Stimulated activated naive CD8-positive, alpha-beta T cell treated with anti-CD3 and anti-CD28 coated beads, Interleukin-15, Interleukin-2, amounts not matched to agents 100 U/mL and 50 U/mL, for 24 hours (primary cell): ENCODE results near the gene NR2C2.
"Not testable (repeated sequence)": the region's sequence is repeated elsewhere in the genome, so short reads cannot be mapped to it uniquely, and the experiment has no call there.

Experiments
- ATAC-seq: fragments of 150-1000 bp; cut with Tn5 transposase; one replicate; pipeline ENCODE4 v1.10.0; 2021
- DNase-seq: peaks from one replicate; pipeline ENCODE4 v3.0.0; 2021

The NR2C2 gene

DNA sequence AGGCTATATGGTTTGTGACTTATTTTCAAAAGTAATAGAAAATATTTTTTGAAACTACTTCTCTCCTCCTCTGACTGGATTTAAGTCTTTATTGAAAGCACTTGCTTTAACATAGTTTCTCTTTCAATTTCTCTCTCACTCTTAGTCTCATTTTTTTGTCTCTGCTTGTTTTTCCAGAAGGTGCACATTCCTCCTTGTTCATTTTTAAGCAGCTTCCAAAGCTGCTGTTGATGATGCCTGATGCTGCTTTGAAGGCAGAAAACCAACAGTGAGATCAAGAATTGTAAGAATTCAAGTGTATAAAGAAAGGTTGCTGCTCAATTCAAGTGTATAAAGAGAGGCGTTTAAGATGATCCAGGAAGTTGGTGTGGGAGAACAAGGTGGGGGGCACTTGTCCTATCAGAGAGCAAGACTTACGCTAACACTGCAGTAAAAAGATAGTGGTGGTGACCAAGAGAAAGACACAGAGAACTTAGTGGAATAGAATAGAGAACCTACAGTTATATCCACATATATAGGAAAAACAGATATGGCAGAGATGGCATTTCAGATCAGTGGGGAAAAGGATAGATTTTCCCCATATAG is 12.1 kb downstream of the NR2C2 start:
- peak; percentile 43 for ATAC-seq
- no peak for DNase-seq

DNA sequence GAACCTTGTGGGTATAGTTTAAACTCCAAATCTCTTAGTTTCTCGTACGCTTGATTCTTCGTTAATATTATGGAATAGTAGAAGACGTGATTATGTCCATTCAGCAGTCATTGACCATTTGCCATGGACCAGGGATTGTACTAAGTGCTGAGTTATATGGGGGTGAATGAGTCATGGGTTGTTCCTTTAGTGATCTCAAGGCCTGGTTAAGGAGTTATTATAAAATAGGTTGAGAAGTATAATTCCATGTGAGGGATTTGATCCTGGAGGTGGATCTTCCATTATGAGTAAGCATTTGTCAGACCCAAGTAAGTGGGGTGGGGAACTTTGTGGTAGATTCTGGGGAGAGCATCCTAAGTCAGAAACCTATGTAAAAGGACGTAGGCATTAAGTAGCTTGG is 15.4 kb downstream of the NR2C2 start:
- ATAC-seq: no peak
- no peak for DNase-seq

DNA sequence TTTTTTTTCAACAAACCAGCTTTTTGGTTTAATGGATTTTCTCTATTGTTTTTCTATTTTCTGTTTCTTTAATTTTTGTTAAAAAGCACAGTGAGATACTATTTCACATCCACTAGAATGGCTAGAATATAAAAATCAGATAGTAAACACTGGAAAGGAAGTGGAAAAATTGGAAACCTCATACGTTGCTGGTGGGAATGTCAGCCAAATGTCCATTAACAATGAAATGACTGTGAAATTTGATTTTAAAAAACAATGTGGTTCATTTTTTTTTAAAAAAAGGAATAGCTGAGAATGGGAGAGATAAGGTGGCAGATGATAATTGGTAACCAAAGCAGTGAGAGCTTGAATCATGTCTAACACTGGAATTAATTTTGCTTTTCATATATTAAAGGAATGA is 19.9 kb downstream of the NR2C2 start:
- DNase-seq (no peak), ATAC-seq (no peak)

DNA sequence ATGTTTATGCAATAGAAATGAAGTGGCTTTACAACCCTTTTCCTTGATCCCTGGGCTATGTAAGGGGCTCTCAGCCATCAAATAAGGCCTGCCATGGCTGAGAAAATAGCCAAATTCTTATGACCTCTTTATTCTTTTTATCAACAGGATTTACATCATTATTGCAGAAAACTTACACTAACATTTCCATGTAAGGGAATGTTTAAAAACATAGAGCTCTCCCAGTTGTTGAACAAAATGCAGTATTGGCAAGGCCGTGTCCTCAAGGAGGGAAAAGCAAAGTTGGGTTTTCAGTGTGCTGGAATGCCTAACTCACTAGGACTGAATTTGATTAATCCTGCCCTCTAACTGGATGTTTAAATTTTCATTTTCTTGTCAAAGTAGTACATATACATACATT is 22.3 kb downstream of the NR2C2 start:
- DNase-seq (no peak), ATAC-seq (no peak)

DNA sequence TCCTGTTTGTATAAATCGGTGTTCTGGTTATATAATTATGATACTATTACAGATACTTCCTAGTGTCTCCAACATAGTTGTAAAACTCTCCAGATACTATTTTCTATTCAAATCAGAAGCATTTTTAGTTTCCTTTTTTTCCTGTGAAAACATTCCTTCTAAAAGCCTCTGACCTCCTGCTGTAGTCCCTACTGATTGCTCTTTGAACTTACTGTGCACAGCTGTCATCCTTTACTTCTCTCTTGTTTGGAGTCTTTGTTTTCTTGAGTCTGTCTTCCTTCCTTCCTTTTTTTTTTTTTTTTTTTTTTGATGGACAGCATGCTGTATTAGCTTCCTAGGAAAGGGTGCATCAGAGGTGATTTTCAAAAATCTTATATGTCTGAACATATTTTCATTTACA is 28.9 kb downstream of the NR2C2 start:
- DNase-seq: no peak
- ATAC-seq: no peak

DNA sequence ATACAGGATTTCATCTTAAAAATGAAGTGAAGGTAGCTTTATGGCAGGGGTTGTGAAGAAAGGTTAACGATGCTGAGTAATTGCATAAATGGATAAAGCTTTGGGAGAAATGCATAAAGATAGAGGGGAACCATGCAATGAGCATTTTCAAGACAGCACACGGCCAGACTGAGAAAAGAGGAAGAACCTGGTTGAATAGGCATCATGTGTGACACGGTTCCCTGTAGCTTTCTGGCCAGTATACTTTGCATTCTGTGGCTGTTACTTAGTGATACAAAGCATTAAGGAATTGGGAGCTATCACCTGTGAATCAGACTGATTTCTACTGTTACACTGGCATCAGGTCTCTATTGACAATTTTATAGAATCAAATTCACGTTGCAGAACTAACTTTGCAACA is 33.3 kb downstream of the NR2C2 start:
- no peak for ATAC-seq
- DNase-seq: no peak

DNA sequence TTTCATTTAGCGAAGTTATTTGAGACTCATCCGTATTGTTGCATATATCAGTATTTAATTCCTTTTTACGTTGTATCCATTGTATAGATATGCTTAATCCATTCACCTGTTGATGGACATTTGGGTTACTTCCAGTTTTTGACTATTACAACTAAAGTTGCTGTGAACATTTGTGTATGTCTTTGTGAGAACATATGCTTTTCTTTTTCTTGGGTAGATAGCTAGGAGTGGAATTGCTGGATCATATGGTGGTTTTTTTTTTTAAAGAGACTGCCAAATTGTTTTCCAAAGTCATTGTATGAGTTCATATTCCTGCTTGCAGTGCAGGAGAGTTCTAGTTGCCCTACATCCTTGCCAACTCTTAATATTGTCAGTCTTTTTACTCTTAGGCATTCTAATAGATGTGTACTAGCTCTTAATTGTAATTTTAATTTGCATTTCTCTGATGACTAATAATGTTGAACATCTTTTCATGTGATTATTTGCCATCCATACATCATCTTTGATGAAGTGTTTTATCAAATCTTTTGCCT is 37.3 kb downstream of the NR2C2 start:
- no peak for DNase-seq
- ATAC-seq: no peak

DNA sequence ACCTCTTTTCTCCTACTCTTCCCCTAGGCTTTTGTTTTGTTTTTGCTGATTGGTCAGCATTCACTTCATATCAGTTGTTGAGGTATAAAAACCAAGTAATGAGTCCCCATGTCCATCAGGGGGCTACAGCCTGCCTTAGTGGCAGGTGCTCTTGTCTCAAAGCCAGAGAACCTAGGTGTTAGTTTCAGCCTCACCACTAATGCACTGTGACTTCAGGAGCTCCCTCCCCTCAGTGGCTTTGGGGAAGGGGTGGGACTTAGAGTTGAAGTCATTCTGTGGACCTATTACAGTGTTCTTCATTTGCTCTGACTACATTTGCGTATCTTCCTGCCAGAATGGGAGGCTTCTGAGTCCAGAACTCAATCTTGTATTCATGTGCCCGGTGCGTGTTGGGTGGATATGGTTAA is 41.6 kb downstream of the NR2C2 start:
- DNase-seq: peak; percentile 39
- peak; percentile 99 for ATAC-seq

DNA sequence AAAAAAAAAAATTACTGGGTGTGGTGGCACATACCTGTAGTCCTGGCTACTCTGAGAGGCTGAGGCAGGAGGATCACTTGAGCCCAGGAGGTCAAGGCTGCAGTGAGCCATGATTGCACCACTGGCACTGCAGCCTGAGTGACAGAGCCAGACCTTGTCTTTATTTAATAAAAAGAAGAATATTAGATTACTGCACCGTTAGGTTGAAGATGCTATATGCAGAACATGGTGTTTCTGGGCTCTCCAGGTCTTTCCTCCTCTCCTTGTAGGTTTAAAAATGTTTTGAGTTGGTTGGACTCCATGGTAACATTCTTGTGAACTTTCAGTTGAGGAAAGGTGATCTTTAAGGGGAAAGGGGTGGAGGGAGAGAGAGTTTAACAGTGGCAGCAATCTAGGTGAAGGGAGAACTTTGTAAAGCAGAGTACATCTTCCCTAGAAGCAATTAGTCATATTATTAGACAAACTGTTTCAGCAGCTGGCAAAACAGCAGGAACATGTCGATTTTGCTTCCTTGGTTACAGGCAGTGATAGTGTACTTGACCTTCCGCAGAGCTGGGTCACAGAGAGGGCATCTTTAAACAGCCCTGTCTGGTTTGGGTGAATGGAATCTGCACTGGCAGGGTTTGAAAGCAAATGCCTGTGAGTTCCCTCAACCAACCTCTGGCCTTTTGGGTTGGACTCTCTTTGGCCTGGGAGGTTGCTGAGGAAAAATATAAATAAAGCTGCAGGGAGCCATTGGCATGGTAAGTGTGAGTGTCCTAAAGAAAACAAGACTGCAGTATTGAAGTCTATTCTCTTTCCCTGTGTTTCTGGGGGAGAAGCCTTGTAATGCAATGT is 42.8 kb downstream of the NR2C2 start:
- no peak for ATAC-seq
- DNase-seq: no peak

DNA sequence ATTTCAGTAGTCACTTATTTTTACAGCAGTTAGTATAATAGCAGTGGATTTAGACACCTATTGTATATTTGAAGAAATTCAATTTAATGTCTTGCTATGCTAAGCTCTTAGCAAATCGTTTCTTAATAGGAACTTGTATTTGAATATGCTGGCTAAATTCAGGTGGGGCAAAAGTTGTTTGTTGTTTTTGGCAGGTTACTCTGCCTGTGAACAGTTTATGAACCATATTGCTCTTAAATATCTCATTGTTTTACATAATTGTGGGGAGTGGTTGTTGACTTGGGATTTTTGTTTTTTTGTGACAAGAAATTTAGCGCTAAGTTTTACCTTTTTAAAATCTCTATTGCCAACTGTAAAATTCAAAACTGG is 43.4 kb downstream of the NR2C2 start:
- DNase-seq: no peak
- ATAC-seq: no peak

DNA sequence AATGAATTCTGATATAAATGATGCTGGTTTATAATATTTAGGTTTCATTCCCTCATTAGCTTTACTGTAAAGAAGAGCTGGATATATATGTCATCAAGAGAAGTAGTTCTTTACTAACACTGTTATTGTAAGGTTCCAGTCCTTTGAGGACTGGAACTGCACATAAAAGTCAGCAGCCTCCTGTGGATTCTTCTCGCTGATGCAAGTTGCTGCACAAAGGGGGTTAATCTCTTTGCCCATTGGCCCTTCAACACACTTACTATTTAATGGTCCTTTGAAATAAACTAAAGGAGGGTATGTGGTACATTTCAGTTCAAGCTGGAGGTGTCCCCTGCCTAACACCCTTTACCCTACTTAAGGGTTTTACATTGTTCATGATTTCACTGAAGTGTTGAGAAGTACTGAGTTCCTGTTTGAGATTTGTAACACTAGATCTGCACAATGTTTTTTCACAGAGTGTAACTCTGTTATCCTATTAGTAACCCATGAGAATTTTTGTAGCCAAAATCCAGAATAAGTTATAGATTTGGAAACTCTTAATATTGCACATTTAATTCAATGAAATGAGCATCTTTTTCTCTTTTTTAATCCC is 43.9 kb downstream of the NR2C2 start:
- ATAC-seq (no peak), DNase-seq (no peak)

DNA sequence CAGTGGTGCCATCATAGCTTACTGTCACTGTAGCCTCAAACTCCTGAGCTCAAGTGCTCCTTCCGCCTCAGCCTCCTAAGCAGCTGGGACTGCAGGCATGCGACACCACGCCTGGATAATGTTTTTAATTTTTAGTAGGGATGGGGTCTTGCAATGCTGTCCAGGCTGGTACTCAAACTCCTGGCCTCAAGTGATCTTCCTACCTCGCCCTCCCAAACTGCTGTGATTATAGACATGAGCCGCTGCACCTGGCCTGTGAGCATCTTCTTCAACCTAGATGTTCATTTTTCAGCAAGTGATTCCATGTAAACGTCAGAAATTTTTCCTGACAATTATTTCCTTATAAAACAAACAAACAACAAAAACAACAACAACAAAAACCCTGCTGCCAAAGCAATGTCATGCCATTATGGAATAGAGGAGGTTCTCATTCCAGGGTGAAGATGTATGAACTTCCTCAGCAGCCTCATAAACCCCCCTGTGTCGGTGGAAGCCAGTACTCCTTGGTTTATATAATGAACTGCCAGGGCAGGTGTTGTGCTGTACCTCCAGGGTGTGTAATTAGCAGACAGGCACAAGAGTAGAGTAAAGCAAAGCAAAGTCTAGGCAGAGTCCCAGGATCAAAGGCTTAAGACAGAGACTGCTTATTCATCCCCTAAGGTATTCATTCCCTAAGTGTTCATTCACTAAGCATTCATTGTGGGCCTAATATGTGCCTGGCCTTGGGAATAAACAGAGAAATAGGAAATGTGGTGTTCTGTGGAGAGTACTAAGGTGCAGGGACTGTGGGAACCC is 44.6 kb downstream of the NR2C2 start:
- no peak for ATAC-seq

DNA sequence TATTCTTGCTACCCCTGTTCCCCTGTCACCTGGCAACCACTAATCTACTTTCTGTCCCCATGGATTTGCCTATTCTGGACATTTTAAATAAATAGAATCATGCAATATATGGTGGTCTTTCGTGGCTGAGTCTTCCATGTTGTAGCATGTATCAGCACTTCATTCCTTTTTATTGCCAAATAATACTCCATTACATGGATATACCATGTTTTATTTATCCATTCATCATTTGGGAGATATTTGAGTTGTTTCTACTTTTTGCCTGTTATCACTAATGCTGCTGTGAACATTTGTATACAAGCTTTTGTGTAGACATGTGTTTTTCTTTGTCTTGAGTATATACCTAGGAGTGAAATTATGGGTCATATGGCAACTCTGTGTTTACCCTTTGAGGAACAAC is 50.6 kb downstream of the NR2C2 start:
- no peak for DNase-seq
- no peak for ATAC-seq

More for the DNA sequence above, 44.6 kb downstream of the NR2C2 start:
- no peak for DNase-seq

DNA sequence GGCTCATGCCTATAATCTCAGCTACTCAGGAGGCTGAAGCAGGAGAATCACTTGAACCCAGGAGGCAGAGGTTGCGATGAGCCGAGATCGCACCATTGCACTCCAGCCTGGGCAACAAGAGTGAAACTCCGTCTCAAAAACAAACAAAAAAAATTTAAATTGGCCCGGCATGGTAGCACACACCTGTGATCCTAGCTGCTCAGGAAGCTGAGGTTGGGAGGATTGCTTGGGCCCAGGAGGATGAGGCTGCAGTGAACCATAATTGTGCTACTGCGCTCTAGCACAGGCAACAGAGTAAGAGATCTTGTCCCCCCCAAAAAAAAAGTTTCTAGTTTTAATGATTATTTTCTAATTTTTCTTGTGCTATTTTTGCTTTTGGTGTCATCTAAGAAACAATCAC is 51.8 kb downstream of the NR2C2 start:
- not testable (repeated sequence) for DNase-seq, ATAC-seq

DNA sequence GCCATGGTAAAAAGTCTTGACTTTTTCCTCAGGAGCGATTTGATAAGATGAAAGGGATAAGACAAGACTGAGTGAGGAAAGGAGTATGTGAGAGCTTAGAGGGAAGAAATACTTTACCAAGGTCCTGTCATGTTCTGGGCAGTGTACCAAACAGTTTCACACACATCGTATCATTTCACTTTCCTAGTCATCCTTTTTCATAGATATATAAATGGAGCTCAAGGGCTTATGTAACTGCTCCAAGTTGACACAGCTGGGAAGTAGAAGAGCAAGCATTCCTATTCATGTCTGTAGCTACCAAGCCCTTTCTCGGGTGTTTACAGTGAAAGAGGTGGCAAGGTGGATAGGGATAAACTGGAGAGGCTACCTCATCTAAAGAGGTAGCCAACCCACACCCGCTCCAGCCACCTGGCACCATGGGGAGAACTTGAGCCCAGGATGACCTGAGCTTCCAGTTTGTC is 60.3 kb downstream of the NR2C2 start:
- ATAC-seq: no peak
- DNase-seq: no peak

DNA sequence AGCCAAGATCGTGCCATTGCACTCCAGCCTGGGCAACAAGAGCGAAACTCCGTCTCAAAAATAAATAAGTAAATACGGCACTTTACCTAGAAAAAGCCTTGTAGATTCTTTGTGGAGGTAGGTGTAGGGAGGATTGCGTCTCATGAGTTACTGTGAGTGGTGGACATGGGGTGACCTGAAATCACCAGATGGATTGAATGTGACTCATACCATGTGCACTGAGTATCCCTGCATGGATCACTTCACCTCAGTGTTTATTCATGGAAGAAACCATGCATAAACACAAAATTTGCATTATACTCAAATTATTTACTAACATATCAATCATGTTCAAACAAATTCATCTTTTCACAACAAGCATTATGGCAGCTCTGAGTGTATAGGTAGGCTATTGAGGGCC is 61.8 kb downstream of the NR2C2 start:
- no peak for DNase-seq
- ATAC-seq: no peak

DNA sequence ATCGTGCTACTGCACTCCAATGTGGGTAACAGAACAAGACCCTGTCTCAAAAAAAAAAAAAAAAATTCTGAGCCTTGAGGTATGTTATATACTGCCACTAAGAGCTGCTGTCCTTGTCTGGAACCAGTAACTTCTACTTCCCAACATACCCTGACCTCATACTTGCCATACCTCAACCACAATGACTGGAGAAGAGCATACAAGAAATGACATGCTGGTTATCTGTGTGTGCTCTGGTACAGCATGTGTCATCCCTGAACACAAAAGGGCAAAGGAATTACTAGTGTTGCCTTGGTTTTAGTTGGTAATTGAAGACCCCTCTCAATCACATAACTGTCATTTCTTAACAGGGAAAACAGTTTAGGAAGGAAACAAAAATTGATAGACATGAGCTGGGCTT is 63.3 kb downstream of the NR2C2 start:
- ATAC-seq: peak; percentile 77
- no peak for DNase-seq

DNA sequence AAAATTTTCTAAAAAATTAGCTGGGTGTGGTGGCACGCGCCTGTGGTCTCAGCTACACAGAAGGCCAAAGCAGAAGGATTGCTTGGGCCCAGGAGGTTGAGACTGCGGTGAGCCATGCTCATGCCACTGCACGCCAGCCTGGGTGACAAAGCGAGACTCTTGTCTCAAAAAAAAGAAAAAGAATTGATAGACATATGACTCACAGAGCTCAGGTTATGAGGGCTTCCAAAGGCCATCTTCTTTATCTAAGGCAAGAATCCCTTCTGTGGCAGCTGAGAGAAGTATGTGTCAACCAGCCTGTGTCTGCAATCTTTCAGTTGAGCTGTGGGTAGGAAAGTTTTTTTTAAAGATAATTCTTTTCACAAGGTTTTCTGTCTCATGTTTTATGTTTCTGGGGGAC is 63.8 kb downstream of the NR2C2 start:
- DNase-seq: peak; percentile 6
- ATAC-seq: peak; percentile 60

DNA sequence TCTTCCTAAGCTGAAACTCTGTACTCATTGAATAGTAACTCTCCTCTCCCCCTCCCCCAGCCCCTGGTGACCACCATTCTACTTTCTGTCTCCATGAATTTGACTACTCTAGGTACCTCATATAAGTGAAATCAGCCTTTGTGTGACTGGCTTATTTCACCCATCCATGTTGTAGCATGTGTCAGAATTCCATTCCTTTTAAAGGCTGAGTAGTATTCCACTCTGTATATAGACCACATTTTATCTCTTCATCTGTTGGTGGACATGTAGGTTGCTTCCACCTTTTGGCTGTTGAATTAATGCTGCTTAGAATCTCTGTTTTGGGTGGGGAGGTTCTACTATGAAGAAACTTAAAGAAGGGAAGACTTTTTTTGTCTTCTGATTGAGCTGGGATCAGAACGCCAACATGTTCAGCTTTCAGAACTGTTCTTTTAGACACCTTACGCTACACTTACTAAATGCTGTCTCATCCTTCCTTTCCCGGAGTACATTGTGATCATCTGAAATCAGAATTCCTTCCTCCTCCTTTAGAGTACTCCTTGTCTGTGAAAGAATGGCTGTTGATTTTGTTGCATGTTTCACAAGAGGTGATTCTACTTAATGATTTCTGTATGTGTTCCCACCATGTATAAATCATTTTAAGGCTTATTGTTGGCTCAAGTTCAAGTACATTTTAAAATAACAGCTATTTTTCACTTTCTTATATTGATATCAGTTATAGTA is 67.4 kb downstream of the NR2C2 start:
- ATAC-seq: no peak
- no peak for DNase-seq

DNA sequence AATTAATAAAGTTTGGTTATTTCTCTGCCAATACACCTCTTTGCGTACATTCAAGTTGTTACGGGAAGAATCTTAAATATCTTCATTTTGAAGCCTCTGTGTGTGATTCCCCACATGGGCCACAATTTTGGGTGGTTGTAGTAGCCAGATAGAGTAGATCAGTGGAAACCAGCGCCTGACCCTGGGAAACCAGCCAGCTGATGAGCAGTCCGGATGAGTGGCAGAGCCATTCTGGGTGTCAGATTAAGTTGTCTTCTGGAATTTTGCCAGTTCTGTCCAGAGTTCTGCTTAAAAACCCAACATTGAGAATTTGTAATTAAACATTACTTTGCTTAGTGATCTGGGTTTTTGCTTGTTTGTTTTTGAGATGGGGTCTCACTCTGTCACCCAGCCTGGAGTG is 68.1 kb downstream of the NR2C2 start:
- DNase-seq (no peak), ATAC-seq (no peak)

DNA sequence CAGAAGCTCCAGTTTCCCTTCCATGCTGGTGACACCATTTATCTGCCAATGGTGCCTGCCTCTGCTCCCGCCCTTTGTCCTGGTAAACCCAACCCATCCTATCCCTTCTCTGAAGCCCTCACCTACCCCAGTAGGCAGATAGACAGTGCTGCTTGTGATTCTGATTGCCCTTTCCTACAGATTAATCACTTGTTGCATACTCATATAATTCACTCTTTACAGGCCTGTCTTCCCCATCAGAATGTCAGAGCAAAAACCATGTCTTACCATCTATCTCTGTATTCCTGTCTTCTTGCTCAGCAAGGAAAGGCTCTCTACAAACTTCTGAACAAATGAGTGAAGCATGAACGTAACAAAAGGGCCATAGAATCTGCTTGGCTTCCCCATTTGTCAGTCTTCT is 69.8 kb downstream of the NR2C2 start:
- ATAC-seq: no peak
- DNase-seq: no peak

DNA sequence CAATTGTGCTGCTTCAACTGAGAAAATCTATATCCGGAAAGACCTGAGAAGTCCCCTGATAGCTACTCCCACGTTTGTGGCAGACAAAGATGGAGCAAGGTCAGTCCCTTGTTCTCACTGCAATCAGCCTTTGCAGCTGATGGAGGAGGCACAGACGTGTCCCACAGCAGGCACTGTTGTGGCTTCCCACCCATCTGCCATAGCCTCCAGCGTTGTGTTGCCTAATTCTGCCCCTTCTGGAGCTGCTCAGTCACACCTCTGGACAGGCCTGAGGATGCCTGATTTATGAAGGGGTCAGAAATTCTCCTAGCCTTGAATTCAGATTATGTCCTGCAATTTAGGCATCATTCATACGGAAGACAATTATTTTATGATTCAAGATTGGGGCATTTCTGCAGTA is 75.9 kb downstream of the NR2C2 start:
- ATAC-seq: no peak
- DNase-seq: no peak
